Panc1 (cell line): ENCODE results near the gene ASIC1. TPM values are rescaled to one million over a fixed set of nuclear protein-coding genes. Genes with fewer than 3 reads are reported as not detected.

Experiments used
- ATAC-seq: fragments of 200-7000 bp; cut with Tn5 transposase; 2 replicates; pipeline ENCODE4 v1.9.1; 2020; ENCODE audit warnings: mild to moderate bottlenecking, moderate library complexity
- BruUV-seq: library from RNA; stranded (reverse); fragments of 400-500 nt; replicated peaks from 2 replicates; lab custom pipeline; 2021; lab: Mats Ljungman, UMichigan
- CTCF ChIA-PET: fragments of 300-600 bp; sonication (Branson Sonifier 250); formaldehyde crosslinking; loops from one replicate; lab custom pipeline; 2022; ENCODE audit warnings: antibody characterized with exemption; lab: Charles Lee
- POLR2A ChIA-PET: fragments of 300-600 bp; sonication (Branson Sonifier 250); formaldehyde crosslinking; loops from one replicate; lab custom pipeline; 2022; ENCODE audit warnings: antibody characterized with exemption; lab: Charles Lee
- DNase-seq: peaks from one replicate; pipeline ENCODE4 v3.0.0-alpha.2; 2010; ENCODE audit warnings: low read depth, low spot score
- H3K27ac ChIP-seq: 2 replicates; pipeline ENCODE4 v1.5.1; 2011; ENCODE audit warnings: mild to moderate bottlenecking, low read length, inconsistent platforms
- H3K27me3 ChIP-seq: fragments of 200-500 bp; sonication (Bioruptor generic); 2 replicates; pipeline ENCODE4 v1.6.0; 2014; ENCODE audit warnings: low read length, inconsistent platforms; ENCODE audit not compliant: control insufficient read depth, insufficient read depth
- H3K36me3 ChIP-seq: fragments of 200-500 bp; sonication (Bioruptor generic); 2 replicates; pipeline ENCODE4 v1.5.1; 2014; ENCODE audit warnings: inconsistent platforms, mild to moderate bottlenecking, low read length, moderate library complexity; ENCODE audit not compliant: control insufficient read depth, insufficient read depth
- H3K4me1 ChIP-seq: 2 replicates; pipeline ENCODE4 v1.5.1; 2011; ENCODE audit warnings: inconsistent platforms, mild to moderate bottlenecking, low read length, moderate library complexity; ENCODE audit not compliant: control insufficient read depth, insufficient read depth
- H3K4me3 ChIP-seq, 2 experiments: 2 replicates each; pipeline ENCODE4 v1.5.1; 2011 to 2012; ENCODE audit warnings: low read depth in 2 of 2, low read length in 2 of 2, mild to moderate bottlenecking in 2 of 2, inconsistent platforms in 1 of 2, moderate library complexity in 1 of 2
- H3K9me3 ChIP-seq: fragments of 200-500 bp; sonication (Bioruptor generic); 2 replicates; pipeline ENCODE4 v1.5.1; 2014; ENCODE audit warnings: low read depth, mild to moderate bottlenecking, inconsistent platforms, low read length, moderate library complexity; ENCODE audit not compliant: control insufficient read depth, insufficient read depth
- POLR2AphosphoS5 ChIP-seq: IDR thresholded peaks from 2 replicates; pipeline ENCODE4 v1.6.1; 2012; ENCODE audit warnings: mild to moderate bottlenecking, low read depth, low read length, moderate library complexity
- SIN3A ChIP-seq: IDR thresholded peaks from 2 replicates; pipeline ENCODE4 v1.6.1; 2012; ENCODE audit warnings: low read depth, mild to moderate bottlenecking, low read length, moderate library complexity, borderline replicate concordance; ENCODE audit not compliant: insufficient read depth
- TCF7L2 ChIP-seq: IDR thresholded peaks from 2 replicates; pipeline ENCODE4 v1.6.1; 2011; ENCODE audit warnings: mild to moderate bottlenecking, low read depth, low read length, inconsistent platforms
- in situ Hi-C: cut with HindIII; loops from 2 replicates; pipeline ENCODE4 v1.10.0; 2016; ENCODE audit warnings: low sequenced_read_pairs, low pct_unique_long_range_greater_than_20kb
- intact Hi-C: fragments of 100-400 bp; cut with micrococcal nuclease; formaldehyde crosslinking; loops from one replicate; pipeline ENCODE4 v1.10.0; 2022; ENCODE audit not compliant: unreplicated experiment
- total RNA-seq: library from RNA; stranded (reverse); gene quantifications from one replicate; pipeline ENCODE4 v1.2.1, GENCODE V29; 2021; ENCODE audit not compliant: unreplicated experiment
- TF ChIP-seq, protein P1 (sequence below): fragments of 450-650 bp; IDR thresholded peaks from 2 replicates; pipeline ENCODE4 v1.5.1; 2017; ENCODE audit warnings: mild to moderate bottlenecking
- TF ChIP-seq, protein P2 (sequence below), 2 experiments: IDR thresholded peaks; 2 replicates each; pipeline ENCODE4 v1.6.1; 2011 to 2012; ENCODE audit warnings: low read depth in 2 of 2, control low read depth in 1 of 2, low read length in 1 of 2, mild to moderate bottlenecking in 1 of 2, moderate library complexity in 1 of 2; ENCODE audit not compliant: insufficient read depth in 1 of 2

The ASIC1 gene
- total RNA-seq, 1 experiment from 2014 or later = 13.5 TPM

DNA sequence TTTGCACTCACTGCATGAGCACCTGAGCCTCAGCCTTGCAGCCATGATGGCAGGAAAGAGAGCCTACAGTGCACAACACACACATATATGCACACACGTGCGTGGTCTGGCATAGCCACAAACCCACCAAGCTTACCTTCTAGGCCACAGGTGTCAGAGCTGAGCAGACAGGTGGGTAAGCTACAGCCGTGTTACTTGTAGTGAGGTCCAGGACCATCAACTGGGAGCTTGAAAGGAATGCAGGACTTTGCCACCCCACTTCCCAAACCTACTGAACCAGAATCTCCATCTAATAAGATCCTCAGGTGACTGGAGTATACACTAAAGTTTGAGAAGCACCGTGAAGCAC, 2.7 kb downstream of the ASIC1 start:
- intact Hi-C loops = no loop called here
- no TSS peak for BruUV-seq
- 0 out of 2 replicates have a peak, but pooled peaks cover 4% of the 10 kb centered on the region for H3K27me3 ChIP-seq

DNA sequence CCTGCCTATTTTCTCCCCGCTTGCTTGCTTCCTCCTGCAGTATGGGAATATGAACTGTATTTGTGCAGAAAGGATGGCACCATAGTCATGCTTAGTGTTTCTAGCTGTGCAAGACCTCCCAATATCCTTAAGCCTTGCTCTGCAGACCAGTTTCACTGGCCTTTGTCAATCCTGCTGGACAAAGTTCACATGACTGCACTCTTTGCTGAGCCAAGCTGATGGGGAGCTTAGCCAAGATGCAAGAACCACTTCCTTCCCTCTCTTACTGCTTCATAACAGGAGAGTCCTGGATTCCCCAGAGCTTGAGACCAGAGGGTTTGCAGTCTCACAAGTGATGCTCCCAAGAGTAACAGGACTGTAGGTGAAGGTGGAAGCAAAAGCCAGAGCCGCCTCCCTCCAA, 3.8 kb downstream of the ASIC1 start:
- Histone ChIP-seq H3K27me3 (0 out of 2 replicates have a peak, but pooled peaks cover 4% of the 10 kb centered on the region), H3K4me1 (peaks cover 10% of the 10 kb centered on the region), H3K9me3 (no peaks in the 10 kb centered on the region), H3K36me3 (no peaks in the 10 kb centered on the region), H3K27ac (no peak overlapping the region), H3K4me3 (no peak overlapping the region)
- no peak for TF ChIP-seq POLR2AphosphoS5
- TF ChIP-seq SIN3A = no peak
- TF ChIP-seq, protein P1, sequence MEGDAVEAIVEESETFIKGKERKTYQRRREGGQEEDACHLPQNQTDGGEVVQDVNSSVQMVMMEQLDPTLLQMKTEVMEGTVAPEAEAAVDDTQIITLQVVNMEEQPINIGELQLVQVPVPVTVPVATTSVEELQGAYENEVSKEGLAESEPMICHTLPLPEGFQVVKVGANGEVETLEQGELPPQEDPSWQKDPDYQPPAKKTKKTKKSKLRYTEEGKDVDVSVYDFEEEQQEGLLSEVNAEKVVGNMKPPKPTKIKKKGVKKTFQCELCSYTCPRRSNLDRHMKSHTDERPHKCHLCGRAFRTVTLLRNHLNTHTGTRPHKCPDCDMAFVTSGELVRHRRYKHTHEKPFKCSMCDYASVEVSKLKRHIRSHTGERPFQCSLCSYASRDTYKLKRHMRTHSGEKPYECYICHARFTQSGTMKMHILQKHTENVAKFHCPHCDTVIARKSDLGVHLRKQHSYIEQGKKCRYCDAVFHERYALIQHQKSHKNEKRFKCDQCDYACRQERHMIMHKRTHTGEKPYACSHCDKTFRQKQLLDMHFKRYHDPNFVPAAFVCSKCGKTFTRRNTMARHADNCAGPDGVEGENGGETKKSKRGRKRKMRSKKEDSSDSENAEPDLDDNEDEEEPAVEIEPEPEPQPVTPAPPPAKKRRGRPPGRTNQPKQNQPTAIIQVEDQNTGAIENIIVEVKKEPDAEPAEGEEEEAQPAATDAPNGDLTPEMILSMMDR = no peak
- no peak for TF ChIP-seq TCF7L2
- TF ChIP-seq, protein P2, sequence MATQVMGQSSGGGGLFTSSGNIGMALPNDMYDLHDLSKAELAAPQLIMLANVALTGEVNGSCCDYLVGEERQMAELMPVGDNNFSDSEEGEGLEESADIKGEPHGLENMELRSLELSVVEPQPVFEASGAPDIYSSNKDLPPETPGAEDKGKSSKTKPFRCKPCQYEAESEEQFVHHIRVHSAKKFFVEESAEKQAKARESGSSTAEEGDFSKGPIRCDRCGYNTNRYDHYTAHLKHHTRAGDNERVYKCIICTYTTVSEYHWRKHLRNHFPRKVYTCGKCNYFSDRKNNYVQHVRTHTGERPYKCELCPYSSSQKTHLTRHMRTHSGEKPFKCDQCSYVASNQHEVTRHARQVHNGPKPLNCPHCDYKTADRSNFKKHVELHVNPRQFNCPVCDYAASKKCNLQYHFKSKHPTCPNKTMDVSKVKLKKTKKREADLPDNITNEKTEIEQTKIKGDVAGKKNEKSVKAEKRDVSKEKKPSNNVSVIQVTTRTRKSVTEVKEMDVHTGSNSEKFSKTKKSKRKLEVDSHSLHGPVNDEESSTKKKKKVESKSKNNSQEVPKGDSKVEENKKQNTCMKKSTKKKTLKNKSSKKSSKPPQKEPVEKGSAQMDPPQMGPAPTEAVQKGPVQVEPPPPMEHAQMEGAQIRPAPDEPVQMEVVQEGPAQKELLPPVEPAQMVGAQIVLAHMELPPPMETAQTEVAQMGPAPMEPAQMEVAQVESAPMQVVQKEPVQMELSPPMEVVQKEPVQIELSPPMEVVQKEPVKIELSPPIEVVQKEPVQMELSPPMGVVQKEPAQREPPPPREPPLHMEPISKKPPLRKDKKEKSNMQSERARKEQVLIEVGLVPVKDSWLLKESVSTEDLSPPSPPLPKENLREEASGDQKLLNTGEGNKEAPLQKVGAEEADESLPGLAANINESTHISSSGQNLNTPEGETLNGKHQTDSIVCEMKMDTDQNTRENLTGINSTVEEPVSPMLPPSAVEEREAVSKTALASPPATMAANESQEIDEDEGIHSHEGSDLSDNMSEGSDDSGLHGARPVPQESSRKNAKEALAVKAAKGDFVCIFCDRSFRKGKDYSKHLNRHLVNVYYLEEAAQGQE (IDR thresholded peaks at IDR 0.05; ENCODE audit: insufficient read depth in 1 of 2, low read depth in 2 of 2, low read length in 1 of 2) = no peak
- DNase-seq (no peak), ATAC-seq (no peak)
- BruUV-seq = no TSS peak
- intact Hi-C loops = no loop called here
- POLR2A ChIA-PET = no interaction called here
- CTCF ChIA-PET = no interaction called here
- in situ Hi-C loops = no loop called here

More for the DNA sequence above, 2.7 kb downstream of the ASIC1 start:
- ATAC-seq = no peak
- Histone ChIP-seq H3K9me3 (no peaks in the 10 kb centered on the region), H3K27ac (no peak overlapping the region), H3K4me3 (no peak overlapping the region), H3K36me3 (no peaks in the 10 kb centered on the region), H3K4me1 (peaks cover 13% of the 10 kb centered on the region)
- TF ChIP-seq POLR2AphosphoS5 (no peak), TCF7L2 (no peak), SIN3A (no peak)
- TF ChIP-seq, protein P2 (IDR thresholded peaks at IDR 0.05; ENCODE audit: insufficient read depth in 1 of 2, low read depth in 2 of 2, low read length in 1 of 2) = no peak
- TF ChIP-seq, protein P1 = no peak
- CTCF ChIA-PET = interaction anchor here (0.5 kb wide), 1 partner anchor 62 kb away, joined by 4 read pairs; no protein-coding TSS in a partner anchor
- POLR2A ChIA-PET = no interaction called here
- DNase-seq = no peak
- in situ Hi-C loops = no loop called here
